SHP77 (cell line): ENCODE data around the gene EPS8.

Experiments
- DNase-seq, 2 experiments: peaks; one replicate each; lab custom pipeline; 2025; lab: John Stamatoyannopoulos, UW

The EPS8 gene

GRCh38 chr12:15690320-15690719 is 98.9 kb downstream of the EPS8 start:
- DNase-seq: no peak

- DNase-seq: no peak
Measured at GRCh38 chr12:15689751-15690191, 99.4 kb downstream of the EPS8 start.

GRCh38 chr12:15688838-15689625 is 100.2 kb downstream of the EPS8 start:
- no peak for DNase-seq

- DNase-seq: no peak
Measured at GRCh38 chr12:15688202-15688736, 100.9 kb downstream of the EPS8 start.

- no peak for DNase-seq
Measured at GRCh38 chr12:15687583-15687982, 101.6 kb downstream of the EPS8 start.

GRCh38 chr12:15684896-15685658 is 104.1 kb downstream of the EPS8 start:
- no peak for DNase-seq

- DNase-seq: no peak
Measured at GRCh38 chr12:15682826-15683225, 106.4 kb downstream of the EPS8 start.

- no peak for DNase-seq
Measured at GRCh38 chr12:15679151-15679550, 110.0 kb downstream of the EPS8 start.

GRCh38 chr12:15677726-15678201 is 111.4 kb downstream of the EPS8 start:
- DNase-seq: no peak

GRCh38 chr12:15677228-15677627 is 112.0 kb downstream of the EPS8 start:
- no peak for DNase-seq

GRCh38 chr12:15672671-15673270 is 116.4 kb downstream of the EPS8 start:
- DNase-seq: no peak

- DNase-seq: no peak
Measured at GRCh38 chr12:15670756-15671155, 118.4 kb downstream of the EPS8 start.

- no peak for DNase-seq
Measured at GRCh38 chr12:15669256-15669948, 119.8 kb downstream of the EPS8 start.

- no peak for DNase-seq
Measured at GRCh38 chr12:15664491-15664890, 124.7 kb downstream of the EPS8 start.

- DNase-seq: no peak
Measured at GRCh38 chr12:15662983-15663659, 126.1 kb downstream of the EPS8 start.

GRCh38 chr12:15662303-15662980 is 126.7 kb downstream of the EPS8 start:
- no peak for DNase-seq

GRCh38 chr12:15651371-15651770 is 137.8 kb downstream of the EPS8 start:
- DNase-seq: no peak

GRCh38 chr12:15650399-15651128 is 138.6 kb downstream of the EPS8 start:
- DNase-seq: no peak

- DNase-seq: no peak
Measured at GRCh38 chr12:15649347-15649746, 139.8 kb downstream of the EPS8 start.

GRCh38 chr12:15648558-15648957 is 140.6 kb downstream of the EPS8 start:
- no peak for DNase-seq
